IMR-90 (cell line): ENCODE data around the gene CDC34. TPM values are rescaled to one million over a fixed set of nuclear protein-coding genes. Genes with fewer than 3 reads are reported as not detected.

Experiments used
- ATAC-seq: fragments of 200-7000 bp; cut with Tn5 transposase; 2 replicates; pipeline ENCODE4 v1.9.1; 2020; ENCODE audit warnings: low read depth, mild to moderate bottlenecking, moderate library complexity
- BruUV-seq: library from RNA; stranded (reverse); fragments of 400-500 nt; replicated peaks from 2 replicates; lab custom pipeline; 2021; lab: Mats Ljungman, UMichigan
- CTCF ChIA-PET: fragments of 300-600 bp; formaldehyde crosslinking; extraction: SDS; loops from one replicate; lab custom pipeline; 2021; ENCODE audit warnings: antibody characterized with exemption; lab: Yijun Ruan, JAX
- POLR2A ChIA-PET: fragments of 300-600 bp; sonication (Branson Sonifier 250); formaldehyde crosslinking; loops from one replicate; lab custom pipeline; 2022; ENCODE audit warnings: antibody characterized with exemption; ENCODE audit not compliant: unreplicated experiment; lab: Charles Lee
- DNase-seq: peaks from one replicate; pipeline ENCODE4 v3.0.0; 2013
- H2AFZ ChIP-seq: replicated peaks from 2 replicates; pipeline ENCODE3; 2013; ENCODE audit warnings: low read length, mild to moderate bottlenecking; ENCODE audit not compliant: poor library complexity
- H2AK5ac ChIP-seq: 2 replicates; pipeline ENCODE4 v1.6.1; 2013; ENCODE audit warnings: low read depth, low read length, inconsistent platforms
- H2AK9ac ChIP-seq: replicated peaks from 2 replicates; pipeline ENCODE3; 2013; ENCODE audit warnings: mild to moderate bottlenecking, low read depth, low read length, moderate library complexity; ENCODE audit not compliant: poor library complexity
- H2BK120ac ChIP-seq: 2 replicates; pipeline ENCODE4 v1.6.1; 2013; ENCODE audit warnings: low read depth, low read length, inconsistent platforms
- H2BK15ac ChIP-seq: 3 replicates; pipeline ENCODE4 v1.6.1; 2013; ENCODE audit warnings: low read depth, low read length, inconsistent platforms
- H2BK20ac ChIP-seq: 2 replicates; pipeline ENCODE4 v1.6.1; 2013; ENCODE audit warnings: low read depth, mild to moderate bottlenecking, inconsistent platforms, low read length, moderate library complexity
- H2BK5ac ChIP-seq: 2 replicates; pipeline ENCODE4 v1.6.1; 2013; ENCODE audit warnings: mild to moderate bottlenecking, low read depth, low read length, inconsistent platforms; ENCODE audit not compliant: poor library complexity, severe bottlenecking
- H3K14ac ChIP-seq: replicated peaks from 2 replicates; pipeline ENCODE4 v1.6.1; 2013; ENCODE audit warnings: low read depth, low read length, inconsistent platforms
- H3K18ac ChIP-seq: 2 replicates; pipeline ENCODE4 v1.6.1; 2013; ENCODE audit warnings: low read depth, low read length, control low read depth
- H3K23ac ChIP-seq: 2 replicates; pipeline ENCODE4 v1.6.1; 2013; ENCODE audit warnings: low read depth, low read length, inconsistent platforms
- H3K27ac ChIP-seq: 2 replicates; pipeline ENCODE4 v1.5.1; 2013; ENCODE audit warnings: mild to moderate bottlenecking, control low read depth, low read length; ENCODE audit not compliant: insufficient read depth
- H3K27me3 ChIP-seq: 2 replicates; pipeline ENCODE4 v1.6.1; 2013; ENCODE audit warnings: low read length; ENCODE audit not compliant: control insufficient read depth, insufficient read depth
- H3K36me3 ChIP-seq: 2 replicates; pipeline ENCODE4 v1.6.1; 2013; ENCODE audit warnings: low read length, mixed read lengths; ENCODE audit not compliant: control insufficient read depth, insufficient read depth
- H3K4ac ChIP-seq: 2 replicates; pipeline ENCODE4 v1.6.1; 2013; ENCODE audit warnings: low read depth, low read length, inconsistent platforms
- H3K4me1 ChIP-seq: 2 replicates; pipeline ENCODE4 v1.6.1; 2013; ENCODE audit warnings: low read length, mixed read lengths; ENCODE audit not compliant: control insufficient read depth, insufficient read depth
- H3K4me2 ChIP-seq: 2 replicates; pipeline ENCODE4 v1.6.1; 2013; ENCODE audit warnings: low read depth, mild to moderate bottlenecking, control low read depth, low read length, moderate library complexity
- H3K4me3 ChIP-seq: 2 replicates; pipeline ENCODE4 v1.5.1; 2013; ENCODE audit warnings: low read depth, mild to moderate bottlenecking, control low read depth, low read length, moderate library complexity; ENCODE audit not compliant: insufficient read depth
- H3K56ac ChIP-seq: 2 replicates; pipeline ENCODE4 v1.6.1; 2013; ENCODE audit warnings: low read length, inconsistent platforms; ENCODE audit not compliant: insufficient read depth; ENCODE audit errors: extremely low read depth
- H3K79me1 ChIP-seq, 2 experiments: 2 replicates each; pipeline ENCODE4 v1.6.1; 2013; ENCODE audit warnings: low read length in 2 of 2, inconsistent platforms in 1 of 2, low read depth in 1 of 2
- H3K9ac ChIP-seq: 2 replicates; pipeline ENCODE4 v1.6.1; 2013; ENCODE audit warnings: low read depth, low read length, control low read depth
- H3K9me1 ChIP-seq: 2 replicates; pipeline ENCODE4 v1.6.1; 2013; ENCODE audit warnings: low read length, inconsistent platforms; ENCODE audit not compliant: insufficient read depth
- H3K9me3 ChIP-seq: 2 replicates; pipeline ENCODE4 v1.6.1; 2013; ENCODE audit warnings: low read length; ENCODE audit not compliant: control insufficient read depth, insufficient read depth
- H4K20me1 ChIP-seq: 2 replicates; pipeline ENCODE4 v1.6.1; 2013; ENCODE audit warnings: low read length, inconsistent platforms; ENCODE audit not compliant: insufficient read depth
- H4K5ac ChIP-seq: 2 replicates; pipeline ENCODE4 v1.6.1; 2013; ENCODE audit warnings: mild to moderate bottlenecking, low read depth, low read length, control low read depth
- H4K8ac ChIP-seq, 2 experiments: 2 replicates each; pipeline ENCODE4 v1.6.1; 2013; ENCODE audit warnings: low read depth in 2 of 2, low read length in 2 of 2, control low read depth in 1 of 2, inconsistent platforms in 1 of 2
- H4K91ac ChIP-seq: 2 replicates; pipeline ENCODE4 v1.6.1; 2013; ENCODE audit warnings: low read depth, low read length, inconsistent platforms; ENCODE audit not compliant: insufficient read depth
- BHLHE40 ChIP-seq: fragments of 150-350 bp; IDR thresholded peaks from 2 replicates; pipeline ENCODE4 v1.6.1; 2016; ENCODE audit warnings: mild to moderate bottlenecking, low read depth, low read length
- MAZ ChIP-seq: IDR thresholded peaks from 2 replicates; pipeline ENCODE4 v1.6.1; 2012; ENCODE audit warnings: low read depth, mild to moderate bottlenecking, low read length, improper control_type of control experiment, moderate library complexity, borderline replicate concordance
- MXI1 ChIP-seq: IDR thresholded peaks from 2 replicates; pipeline ENCODE4 v1.6.1; 2012; ENCODE audit warnings: low read depth, mild to moderate bottlenecking, low read length, moderate library complexity, borderline replicate concordance
- POLR2A ChIP-seq: IDR thresholded peaks from 2 replicates; pipeline ENCODE4 v1.6.1; 2012; ENCODE audit warnings: mild to moderate bottlenecking, low read depth, low read length
- WGBS, 2 experiments: methylation state at CpG; one replicate each; pipeline versions ENCODE4 v1.1.5 to v1.1.7; 2013; ENCODE audit warnings: missing lambda C conversion rate in 2 of 2; ENCODE audit not compliant: insufficient read length in 1 of 2; ENCODE audit errors: extremely low coverage in 2 of 2; 5-methylcytosine and 5-hydroxymethylcytosine counted together
- dilution Hi-C: fragments of 300-500 bp; cut with HindIII; formaldehyde crosslinking; loops from one replicate; pipeline ENCODE4 v1.14.3; 2018; ENCODE audit warnings: low sequenced_read_pairs; ENCODE audit not compliant: unreplicated experiment
- in situ Hi-C: fragments of 300-500 bp; cut with MboI; formaldehyde crosslinking; loops from 3 replicates; pipeline ENCODE4 v1.14.3; 2019; ENCODE audit warnings: low sequenced_read_pairs, inconsistent platforms, mixed read lengths
- intact Hi-C: fragments of 100-400 bp; cut with micrococcal nuclease; formaldehyde crosslinking; loops from 2 replicates; pipeline ENCODE4 v1.10.0; 2022
- polyA plus RNA-seq, 3 experiments: library from polyadenylated mRNA; depleted of rRNA; stranded (reverse); fragments of >200 nt; gene quantifications; 2 replicates each; pipeline ENCODE4 v1.2.3, GENCODE V29; 2012; ENCODE audit warnings: low replicate concordance in 1 of 3
- total RNA-seq: library from RNA; depleted of rRNA; stranded (reverse); fragments of >200 nt; gene quantifications from 2 replicates; pipeline ENCODE4 v1.2.3, GENCODE V29; 2012

Gene CDC34
- total and polyA plus RNA-seq, 2 of the 4 experiments (the other 2 are of a cell fraction) = 35.7 to 68.9 TPM

DNA sequence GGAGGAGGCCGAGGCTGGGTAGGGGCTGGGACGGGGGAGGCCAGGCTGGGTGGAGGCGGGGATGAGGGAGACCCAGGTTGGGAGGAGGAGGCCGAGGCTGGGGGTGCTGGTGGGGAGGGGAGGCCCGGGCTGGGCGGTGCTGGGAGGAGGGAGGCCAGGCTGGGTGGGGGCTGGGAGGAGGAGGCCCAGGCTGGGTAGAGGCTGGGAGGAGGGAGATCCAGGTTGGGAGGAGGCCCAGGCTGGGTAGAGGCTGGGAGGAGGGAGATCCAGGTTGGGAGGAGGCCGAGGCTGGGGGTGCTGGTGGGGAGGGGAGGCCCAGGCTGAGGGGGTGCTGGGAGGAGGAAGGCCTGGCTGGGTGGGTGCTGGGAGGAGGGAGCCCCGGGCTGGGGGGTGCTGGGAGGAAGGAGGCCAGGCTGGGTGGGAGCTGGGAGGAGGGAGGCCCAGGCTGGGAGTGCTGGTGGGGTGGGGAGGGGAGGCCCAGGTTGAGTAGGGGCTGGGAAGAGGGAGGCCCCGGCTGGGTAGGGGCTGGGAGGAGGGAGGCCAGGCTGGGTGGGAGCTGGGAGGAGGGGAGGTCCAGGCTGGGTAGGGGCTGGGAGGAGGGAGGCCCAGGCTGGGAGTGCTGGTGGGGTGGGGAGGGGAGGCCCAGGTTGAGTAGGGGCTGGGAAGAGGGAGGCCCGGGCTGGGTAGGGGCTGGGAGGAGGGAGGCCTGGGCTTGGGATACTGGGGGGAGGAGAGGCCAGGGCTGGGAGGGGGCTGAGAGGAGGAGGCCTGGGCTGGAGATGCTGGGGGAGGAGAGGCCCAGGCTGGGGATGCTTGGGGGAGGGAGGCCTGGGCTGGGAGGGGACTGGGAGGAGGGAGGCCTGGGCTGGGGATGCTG lies 13.6 kb upstream of the CDC34 start:
- Histone ChIP-seq H4K8ac (no peak overlapping the region; a peak in 1 of 4 replicates), H3K9me3 (peaks cover 4% of the 10 kb centered on the region), H3K79me1 (peaks cover 4 to 19% of the 10 kb centered on the region in 2 experiments; a peak in 3 of 4 replicates), H3K56ac (no peak overlapping the region), H3K4ac (no peak overlapping the region), H3K27ac (no peak overlapping the region; the same call in 1 of the 2 replicates), H3K4me2 (no peak overlapping the region), H2BK120ac (no peak overlapping the region), H2AK9ac (no peak overlapping the region), H3K36me3 (peaks cover 20% of the 10 kb centered on the region), H3K9me1 (peaks cover 6% of the 10 kb centered on the region; the same call in 1 of the 2 replicates), H3K9ac (no peak overlapping the region), H2BK15ac (no peak overlapping the region), H3K27me3 (no peaks in the 10 kb centered on the region), H4K91ac (no peak overlapping the region), H4K5ac (no peak overlapping the region; the same call in 1 of the 2 replicates), H2AK5ac (no peak overlapping the region), H2BK5ac (no peak overlapping the region), H3K23ac (no peak overlapping the region), H3K14ac (no peak overlapping the region), H3K18ac (peak overlapping the region; percentile 11; the same call in 1 of the 2 replicates), H4K20me1 (peaks cover 10% of the 10 kb centered on the region), H2AFZ (no peak overlapping the region), H2BK20ac (no peak overlapping the region), H3K4me1 (peaks cover 8% of the 10 kb centered on the region; the same call in 1 of the 2 replicates), H3K4me3 (no peak overlapping the region)
- BruUV-seq = no TSS peak
- DNase-seq (peak; percentile 63), ATAC-seq (peak; percentile 91)
- intact Hi-C loops = no loop called here
- POLR2A ChIA-PET = no interaction called here
- dilution Hi-C loops = no loop called here
- in situ Hi-C loops = no loop called here
- CTCF ChIA-PET = no interaction called here
- WGBS, 2 experiments = 53% methylated on average over 9 of the region's 10 CpGs; no CpG with 5 or more reads in 1 of the 2 experiments
- TF ChIP-seq MAZ (peak; percentile 88; the same call in 1 of the 2 replicates), BHLHE40 (no peak), POLR2A (no peak), MXI1 (no peak)
